T-helper 2 cell treated with Interferon-gamma antibody and Interleukin-4, amounts not matched to agents 100 ng/mL and 5 ng/mL, for 36 hours (primary cell): ENCODE data around the gene GALNT5. TPM values are rescaled to one million over a fixed set of nuclear protein-coding genes. Genes with fewer than 3 reads are reported as not detected.
"Not testable (repeated sequence)": the region's sequence is repeated elsewhere in the genome, so short reads cannot be mapped to it uniquely, and the experiment has no call there.

Source experiments
- intact Hi-C: fragments of 100-400 bp; cut with micrococcal nuclease; formaldehyde crosslinking; loops from one replicate; pipeline ENCODE4 v1.15.1; 2023
- total RNA-seq: library from RNA; stranded (reverse); gene quantifications from 2 replicates; pipeline ENCODE4 v1.2.3, GENCODE V29; 2022

Gene GALNT5
- total RNA-seq, 1 donor from 2014 or later = not detected

DNA sequence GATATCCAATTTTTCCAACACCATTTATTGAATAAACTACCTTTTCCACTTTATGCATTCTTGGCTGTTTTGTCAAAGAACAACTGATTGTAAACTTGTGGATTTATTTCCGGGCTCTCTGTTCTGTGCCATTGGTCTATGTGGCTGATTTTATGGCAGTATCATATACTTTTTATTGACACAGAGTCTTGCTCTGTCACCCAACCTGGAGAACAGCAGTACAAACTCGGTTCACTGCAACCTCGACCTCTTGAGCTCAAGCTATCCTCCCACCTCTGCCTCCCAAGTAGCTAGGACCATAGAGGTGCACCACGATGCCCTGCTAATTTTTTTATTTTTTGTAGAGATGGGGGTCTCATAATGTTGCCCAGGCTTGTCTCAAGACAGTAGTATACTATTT lies 6.7 kb upstream of the GALNT5 start:
- intact Hi-C loops = no loop called here

DNA sequence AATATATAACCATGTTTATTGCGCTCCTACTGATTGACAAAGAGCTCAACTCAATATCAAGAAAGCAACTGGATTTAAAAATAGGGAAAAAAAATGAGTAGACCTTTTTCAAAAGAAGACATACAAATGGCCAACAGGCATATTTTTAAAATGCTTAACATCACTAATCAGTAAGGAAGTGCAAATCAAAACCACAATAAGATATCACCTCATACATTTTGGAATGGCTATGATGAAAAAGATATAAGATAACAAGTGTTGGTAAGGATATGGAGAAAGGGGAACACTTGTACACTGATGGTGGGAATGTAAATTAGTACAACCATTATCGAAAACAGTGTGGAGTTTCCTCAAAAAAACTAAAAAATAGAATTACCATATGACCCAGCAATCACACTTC lies 5.6 kb upstream of the GALNT5 start:
- intact Hi-C loops = no loop called here

DNA sequence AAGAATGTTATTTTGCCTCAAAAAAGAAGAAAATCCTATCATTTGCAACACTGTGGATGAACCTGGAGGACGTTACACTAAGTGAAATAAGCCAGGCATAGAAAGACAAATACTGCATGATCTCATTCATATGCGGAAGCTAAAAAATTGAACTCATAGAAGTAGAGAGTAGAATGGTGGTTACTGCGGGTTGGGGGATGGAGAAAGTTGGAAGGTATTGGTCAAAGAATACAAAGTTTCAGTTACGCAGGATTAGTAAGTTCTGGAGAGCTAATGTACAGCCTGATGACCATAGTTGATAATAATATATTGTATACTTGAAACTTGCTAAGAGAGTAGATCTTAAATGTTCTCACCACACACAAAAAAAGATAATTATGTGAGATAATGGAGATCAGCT lies 5.0 kb upstream of the GALNT5 start:
- intact Hi-C loops = no loop called here

DNA sequence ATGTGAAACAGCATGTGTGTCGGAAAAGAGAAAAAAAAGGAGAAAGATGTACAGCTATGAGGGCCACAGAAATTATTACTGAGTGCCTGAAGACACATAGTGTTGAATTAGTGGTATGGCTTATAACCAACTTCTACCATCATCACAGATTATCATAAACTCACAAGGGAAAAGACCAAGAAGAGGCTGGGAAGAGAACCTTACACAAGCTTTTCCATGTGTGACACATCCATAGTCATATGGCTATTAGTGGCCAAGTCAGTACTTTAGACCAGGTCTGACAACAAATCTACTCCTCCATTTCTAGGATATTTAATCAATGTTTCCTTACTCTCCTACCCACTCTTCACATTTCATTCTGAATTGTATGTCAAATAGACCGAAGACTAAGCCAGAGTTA lies 3.5 kb upstream of the GALNT5 start:
- intact Hi-C loops = no loop called here

DNA sequence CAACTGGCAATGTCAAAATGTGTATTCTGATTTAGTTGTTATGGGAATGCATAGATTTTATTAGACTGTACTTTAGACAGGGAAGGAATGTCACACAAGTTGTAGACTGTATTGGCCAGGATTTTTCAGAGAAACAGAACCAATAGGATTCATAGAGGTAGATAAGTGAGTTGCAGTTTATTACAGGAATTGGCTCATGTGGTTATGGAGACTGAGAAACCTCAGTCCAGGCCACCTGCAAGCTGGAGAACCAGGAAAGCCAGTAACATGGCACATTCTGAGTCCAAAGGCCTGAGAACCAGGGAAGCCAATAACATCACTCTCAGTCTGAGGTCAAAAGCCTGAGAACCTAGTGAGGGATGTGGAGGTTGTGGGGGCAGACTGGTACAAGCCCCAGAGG lies 1.8 kb upstream of the GALNT5 start:
- intact Hi-C loops = no loop called here

DNA sequence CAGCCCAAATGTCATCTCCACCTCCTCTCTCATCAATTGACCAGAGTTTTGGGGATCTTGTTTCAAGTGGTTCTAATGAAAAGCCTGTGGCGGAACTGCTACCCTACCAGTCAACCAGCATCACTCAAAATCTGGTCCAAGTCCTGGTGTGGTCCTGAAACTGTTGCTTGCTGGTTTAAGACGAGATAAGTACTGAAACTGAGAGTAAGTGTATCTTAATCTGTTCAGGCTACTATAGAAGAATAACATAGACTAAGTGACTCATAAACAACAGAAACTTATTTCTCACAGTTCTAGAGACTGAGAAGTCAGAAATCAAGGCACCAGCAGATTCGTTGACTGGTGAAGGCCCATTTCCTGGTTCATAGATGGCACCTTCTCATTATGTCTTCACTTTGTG lies 879 bp upstream of the GALNT5 start:
- intact Hi-C loops = no loop called here

DNA sequence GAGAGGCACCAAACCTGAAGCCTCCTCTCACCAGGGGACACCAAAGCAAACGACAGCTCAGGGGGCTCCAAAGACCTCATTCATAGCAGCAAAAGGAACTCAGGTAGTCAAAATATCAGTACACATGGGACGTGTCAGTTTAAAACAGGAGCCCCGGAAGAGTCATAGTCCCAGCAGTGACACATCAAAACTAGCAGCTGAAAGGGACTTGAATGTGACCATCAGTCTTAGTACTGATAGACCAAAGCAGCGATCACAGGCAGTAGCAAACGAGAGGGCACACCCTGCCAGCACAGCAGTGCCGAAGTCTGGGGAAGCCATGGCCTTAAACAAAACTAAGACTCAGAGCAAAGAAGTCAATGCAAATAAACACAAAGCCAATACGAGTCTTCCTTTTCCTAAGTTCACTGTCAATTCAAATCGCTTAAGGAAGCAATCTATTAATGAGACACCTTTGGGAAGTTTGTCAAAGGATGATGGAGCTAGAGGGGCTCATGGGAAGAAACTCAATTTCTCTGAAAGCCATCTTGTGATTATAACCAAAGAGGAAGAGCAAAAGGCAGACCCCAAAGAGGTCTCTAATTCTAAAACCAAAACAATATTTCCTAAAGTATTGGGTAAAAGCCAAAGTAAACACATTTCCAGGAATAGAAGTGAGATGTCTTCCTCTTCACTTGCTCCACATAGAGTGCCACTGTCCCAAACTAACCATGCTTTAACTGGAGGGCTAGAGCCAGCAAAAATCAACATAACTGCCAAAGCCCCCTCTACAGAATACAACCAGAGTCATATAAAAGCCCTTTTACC lies 1.2 kb downstream of the GALNT5 start:
- intact Hi-C loops = no loop called here

DNA sequence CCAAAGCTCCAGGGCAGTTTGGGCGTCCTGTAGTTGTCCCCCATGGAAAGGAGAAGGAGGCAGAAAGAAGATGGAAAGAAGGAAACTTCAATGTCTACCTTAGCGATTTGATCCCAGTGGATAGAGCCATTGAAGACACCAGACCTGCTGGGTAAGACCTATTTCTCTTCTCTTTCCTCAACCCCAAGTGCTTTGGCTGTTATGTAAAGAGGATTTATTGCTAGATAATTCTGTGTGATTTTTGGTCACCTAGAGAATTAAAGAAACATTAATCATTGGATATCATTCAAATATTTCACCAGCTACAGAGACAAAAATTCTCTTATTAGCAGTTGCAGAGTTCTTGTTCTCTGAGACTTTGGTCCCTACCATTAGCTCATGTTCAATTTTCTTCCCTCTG lies 1.9 kb downstream of the GALNT5 start:
- intact Hi-C loops = no loop called here

DNA sequence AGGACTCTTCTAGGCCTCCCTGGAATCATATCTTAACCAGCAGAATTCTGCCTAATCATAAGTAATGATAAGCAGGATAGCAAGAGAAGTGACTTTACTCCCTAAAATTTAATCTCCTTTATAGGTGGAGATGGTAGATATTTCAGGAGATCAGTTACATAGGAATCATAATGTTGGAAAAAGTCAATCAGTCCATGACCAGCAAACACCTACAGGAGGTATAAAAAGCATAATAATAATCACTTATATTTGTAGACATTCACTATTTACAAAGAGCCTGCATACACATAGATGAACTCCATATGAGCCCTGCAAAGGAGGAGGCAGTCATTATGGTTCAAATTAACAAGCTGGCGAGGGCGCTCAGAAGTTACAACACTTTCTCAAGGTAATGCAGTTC lies 2.5 kb downstream of the GALNT5 start:
- intact Hi-C loops = no loop called here

DNA sequence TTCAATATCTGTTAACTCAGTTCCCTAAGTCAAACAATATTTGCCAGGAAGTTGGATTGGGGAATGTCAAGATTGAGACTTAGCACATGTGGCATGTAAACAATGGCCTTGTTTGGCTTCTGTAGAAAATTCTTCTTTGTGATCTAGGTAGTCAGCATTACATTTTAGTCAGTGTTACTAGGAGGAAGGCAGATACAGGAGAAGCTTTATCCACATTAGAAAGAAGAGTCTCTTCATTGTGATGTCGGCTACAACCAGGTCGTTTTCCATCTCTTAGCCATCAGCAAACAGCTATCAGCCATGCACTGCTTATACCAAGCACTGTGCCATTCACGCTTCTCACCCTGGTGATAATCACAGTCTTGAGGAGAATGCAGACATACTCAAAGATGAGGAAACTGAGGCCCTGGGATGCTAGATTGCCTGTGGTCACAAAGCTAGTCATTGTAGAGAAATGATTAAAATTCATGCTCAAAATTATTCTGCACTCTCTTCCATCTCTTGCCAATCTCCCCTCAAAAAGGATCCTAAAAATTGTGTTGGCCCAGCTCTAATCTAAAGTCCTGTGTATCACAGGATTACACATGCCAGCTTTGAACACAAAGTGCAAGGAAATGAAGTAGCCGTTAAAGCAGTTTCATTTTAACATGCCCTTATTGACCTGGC lies 3.2 kb downstream of the GALNT5 start:
- intact Hi-C loops = loop anchor here (1.0 kb wide), 1 partner anchor 11 kb away; no protein-coding TSS in a partner anchor

DNA sequence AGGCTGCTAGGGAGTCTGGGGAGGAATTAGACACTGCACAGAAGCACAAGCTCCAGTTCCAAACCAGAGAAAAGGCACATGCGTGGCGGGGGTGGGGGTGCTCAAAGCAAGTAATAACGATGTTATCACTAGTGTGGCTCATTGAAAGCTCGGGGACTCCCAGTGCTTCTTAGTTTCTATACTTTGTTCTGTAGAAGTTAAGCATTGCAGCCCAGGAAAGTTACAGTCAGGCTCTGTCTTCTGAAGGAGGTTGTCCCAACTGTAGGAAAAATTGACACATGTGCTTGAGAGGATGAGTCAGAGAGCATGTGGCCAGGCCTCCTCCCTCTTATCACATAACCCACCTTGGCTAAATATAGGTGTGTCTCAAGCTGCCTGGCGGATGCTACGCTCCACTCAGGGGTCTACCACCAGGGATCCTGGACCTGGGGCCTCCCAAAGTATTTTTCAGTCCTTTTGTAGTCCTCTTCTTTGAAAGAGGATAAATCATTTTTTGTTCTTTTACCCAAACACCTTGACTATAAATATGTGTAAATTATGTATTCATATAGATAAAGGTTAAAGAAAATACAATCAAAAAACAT lies 3.8 kb downstream of the GALNT5 start:
- intact Hi-C loops = loop anchor here (1.0 kb wide), 1 partner anchor 10 kb away; no protein-coding TSS in a partner anchor

DNA sequence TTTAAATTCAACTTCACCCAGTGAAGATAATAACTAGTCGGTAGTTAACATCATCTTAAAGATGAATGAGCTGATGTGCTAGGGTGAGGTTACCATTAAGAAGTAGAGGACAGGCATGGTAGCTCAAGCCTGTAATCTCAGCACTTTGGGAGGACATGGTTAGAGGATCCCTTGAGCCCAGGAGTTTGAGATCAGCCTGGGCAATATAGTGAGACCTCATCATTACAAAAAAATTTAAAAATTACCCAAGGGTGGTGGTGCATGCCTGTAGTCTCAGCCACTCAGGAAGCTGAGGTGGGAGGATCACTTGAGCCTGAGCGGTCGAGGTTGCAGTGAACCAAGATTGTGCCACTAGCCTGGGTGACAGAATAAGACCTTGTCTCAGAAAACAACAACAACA lies 4.7 kb downstream of the GALNT5 start:
- intact Hi-C loops = no loop called here

DNA sequence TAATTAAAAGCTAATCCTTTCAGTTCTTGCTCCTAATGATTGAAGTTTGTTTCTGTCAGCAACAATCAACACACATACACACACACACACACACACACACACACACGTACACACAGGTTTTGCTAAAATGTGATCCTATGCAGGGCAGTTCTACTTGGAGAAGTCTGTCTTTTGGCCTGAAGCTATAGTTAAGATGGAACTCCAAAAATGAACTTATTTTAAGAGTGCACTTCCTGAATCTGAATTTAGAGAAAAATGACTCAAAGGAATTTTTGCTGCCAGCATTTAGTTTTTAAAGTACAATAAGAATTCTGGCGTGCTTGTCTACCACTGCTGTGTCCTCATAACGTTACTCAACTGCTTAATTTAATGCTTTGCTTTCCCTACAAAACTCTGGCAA lies 6.6 kb downstream of the GALNT5 start:
- intact Hi-C loops = no loop called here

DNA sequence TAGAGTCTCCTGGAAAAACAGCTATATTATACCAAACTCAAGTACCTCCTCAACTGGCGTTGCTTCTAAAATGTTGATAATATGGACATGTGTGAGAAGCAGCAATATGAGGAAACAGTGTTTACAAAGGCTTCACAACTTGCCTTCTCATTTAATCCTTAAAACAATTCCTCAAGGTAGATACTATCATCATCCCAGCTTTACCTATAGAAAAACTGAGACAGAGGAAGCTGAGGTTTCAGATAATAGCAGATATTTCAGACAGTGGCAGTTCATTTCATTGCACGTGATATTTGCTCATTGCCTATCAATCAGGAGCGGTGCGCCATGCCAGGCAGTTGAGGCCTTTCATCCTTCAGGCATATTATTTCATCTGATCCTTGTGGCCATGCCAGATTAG lies 8.3 kb downstream of the GALNT5 start:
- intact Hi-C loops = no loop called here

DNA sequence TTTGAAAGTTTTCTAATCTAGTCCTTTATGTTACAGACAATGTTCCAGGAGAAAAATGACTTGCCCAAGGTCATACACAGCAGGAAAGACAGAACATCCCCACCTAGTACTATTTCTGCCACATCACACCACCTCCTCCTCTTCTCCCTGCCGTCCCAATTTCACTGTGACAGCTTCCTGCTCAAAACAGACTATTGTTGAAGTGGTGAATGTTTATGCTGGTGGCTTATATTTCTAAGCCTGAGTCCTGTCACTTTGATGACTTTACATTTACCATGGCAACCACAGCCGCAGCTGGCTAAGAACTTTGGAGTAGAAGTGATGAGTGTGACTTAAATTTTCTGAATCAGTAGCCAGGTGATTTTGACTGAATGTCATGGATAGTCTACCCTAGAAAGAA lies 10.0 kb downstream of the GALNT5 start:
- intact Hi-C loops = no loop called here

DNA sequence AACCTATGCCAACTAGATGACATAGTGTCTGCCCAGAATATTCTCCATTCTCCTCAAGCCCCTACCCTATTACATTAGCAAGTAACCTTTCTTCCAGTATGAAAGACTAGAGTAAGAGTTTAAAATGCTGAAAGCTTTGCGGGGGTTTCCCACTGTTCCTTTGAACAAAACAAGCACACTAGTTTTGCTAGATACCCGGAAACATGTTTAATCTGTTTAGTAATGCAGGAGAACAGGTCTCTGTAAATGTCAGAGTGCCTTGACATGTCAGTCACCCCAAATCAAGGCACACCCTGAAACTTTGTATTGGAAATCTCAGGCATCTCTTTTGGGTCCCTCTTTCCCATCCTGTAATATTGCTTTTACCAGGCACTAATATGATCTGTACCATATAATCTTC lies 11.6 kb downstream of the GALNT5 start:
- intact Hi-C loops = no loop called here

DNA sequence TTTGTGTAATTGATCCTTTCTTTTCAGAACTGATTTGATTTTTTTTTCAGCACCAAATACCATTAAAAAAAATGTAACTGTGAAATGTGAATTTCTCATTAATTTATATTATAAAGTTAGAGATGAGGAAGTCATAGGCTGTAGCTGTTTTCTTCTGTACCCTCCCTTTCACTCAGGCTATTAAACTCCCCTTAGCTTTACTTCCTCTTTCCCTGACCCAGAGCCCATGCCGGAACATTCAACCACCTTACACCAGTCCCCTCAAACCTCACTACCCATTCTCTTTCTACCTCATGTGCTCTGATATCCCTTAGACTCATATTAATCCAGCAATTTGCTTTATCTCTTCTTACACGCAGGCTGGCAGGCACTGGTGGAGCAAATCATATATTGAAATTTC lies 12.4 kb downstream of the GALNT5 start:
- intact Hi-C loops = no loop called here

DNA sequence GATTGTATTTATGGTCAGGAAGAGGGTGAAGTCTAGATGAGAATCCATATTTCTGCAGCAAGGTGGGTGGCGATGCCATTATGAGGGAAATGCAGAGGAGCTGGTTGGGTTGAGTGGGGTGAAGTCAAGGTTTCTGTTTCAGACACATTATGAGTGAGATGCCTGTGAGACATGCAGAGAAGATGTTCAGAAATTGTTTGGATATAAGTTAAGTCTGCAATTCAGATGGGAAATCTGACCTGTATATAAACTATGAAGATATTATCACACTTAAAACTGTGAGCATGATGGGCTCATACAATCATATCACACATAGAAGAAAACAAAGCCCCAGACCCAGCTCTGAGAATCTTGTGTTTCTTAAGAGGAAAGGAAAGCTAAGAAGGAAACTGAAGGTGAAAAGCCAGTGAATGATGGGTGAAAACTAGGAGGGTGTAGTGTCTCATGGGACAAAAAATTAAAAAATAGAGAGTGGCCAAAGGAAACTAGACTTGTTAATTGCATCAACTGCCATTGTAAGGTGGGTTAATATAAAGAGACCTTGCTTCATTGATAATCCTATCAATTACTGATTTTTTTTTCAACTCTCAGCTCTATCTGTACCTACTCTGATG lies 14.2 kb downstream of the GALNT5 start:
- intact Hi-C loops = loop anchor here (1.0 kb wide), 1 partner anchor 10 kb away; no protein-coding TSS in a partner anchor

DNA sequence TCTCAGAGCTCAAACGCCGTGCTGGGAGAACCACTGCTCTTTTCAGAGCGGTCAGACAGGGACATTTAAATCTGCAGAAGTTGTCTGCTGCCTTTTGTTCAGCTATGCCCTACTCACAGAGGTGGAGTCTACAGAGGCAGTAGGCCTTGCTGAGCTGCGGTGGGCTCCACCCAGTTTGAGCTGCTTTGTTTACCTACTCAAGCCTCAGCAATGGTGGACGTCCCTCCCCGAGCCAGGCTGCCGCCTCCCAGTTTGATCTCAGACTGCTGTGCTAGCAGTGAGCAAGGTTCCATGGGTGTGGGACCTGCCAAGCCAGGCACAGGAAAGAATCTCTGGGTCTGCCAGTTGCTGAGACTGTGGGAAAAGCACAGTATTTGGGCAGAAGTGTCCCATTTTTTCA lies 21.8 kb downstream of the GALNT5 start:
- intact Hi-C loops = not testable (repeated sequence)

DNA sequence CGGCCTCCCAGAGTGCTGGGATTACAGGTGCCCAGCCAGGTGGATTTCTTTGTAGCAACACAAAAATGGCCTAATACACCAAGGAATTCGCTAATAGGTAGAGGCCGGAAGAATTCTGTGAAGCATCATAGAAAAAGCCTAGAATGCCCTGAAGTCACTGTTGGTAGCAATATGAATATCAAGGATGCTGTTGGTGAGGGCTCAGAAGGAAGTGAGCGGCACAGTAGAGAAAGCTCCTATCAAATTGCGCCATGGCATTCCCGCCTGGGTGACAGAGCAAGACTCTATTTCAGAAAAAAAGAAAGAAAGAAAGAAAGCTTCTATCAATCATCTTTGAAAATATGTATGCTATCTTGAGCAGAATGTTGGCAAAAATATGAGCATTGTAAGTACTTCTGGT lies 23.8 kb downstream of the GALNT5 start:
- intact Hi-C loops = no loop called here

DNA sequence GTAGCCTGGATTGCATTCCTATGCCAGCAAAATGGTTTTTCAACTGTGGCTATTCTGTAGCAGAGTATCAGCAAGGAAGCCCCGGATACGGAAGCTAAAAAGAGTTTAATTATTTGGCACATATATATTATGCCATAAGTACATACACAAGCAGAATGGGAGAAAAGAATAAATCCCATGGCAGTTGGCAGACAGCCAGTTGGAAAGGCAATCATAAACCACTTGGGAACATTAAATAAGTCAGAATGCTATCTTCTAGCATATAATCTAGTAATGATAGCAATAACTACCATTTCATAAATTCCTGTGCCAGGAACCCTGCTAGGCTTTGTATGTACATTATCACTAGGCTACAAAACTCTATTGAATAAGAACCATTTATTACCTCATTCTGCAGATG lies 26.0 kb downstream of the GALNT5 start:
- intact Hi-C loops = no loop called here

DNA sequence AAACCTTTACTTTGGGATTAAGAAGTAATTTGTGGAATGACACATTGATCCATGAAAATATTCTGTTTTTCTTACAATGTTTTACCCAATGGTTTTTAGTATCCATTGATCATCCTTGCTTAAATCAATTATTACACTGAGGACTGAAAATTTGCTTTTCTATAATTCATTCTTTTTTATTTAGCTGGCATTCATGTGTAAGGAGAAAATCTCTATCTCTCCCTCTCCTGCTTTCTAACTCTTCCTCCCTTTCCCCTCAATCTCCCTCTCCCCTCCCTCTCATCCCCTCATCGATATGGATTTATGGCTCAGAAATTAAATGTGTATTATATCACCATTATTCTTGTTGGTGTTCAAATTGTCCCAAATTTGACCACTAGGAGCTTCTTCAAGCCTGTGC lies 29.7 kb downstream of the GALNT5 start:
- intact Hi-C loops = no loop called here
